OCI-LY1 (cell line): ENCODE results near the gene PIGB.
A peak's percentile ranks its signal among the peaks of the same experiment; 100 is the strongest.

Experiments
- H2AFZ ChIP-seq: fragments of 200-600 bp; sonication (generic), shearing (Covaris generic); 2 replicates; pipeline ENCODE4 v1.6.0; 2014; ENCODE audit warnings: antibody characterized with exemption, mild to moderate bottlenecking, low read length
- H3F3A ChIP-seq: fragments of 200-600 bp; sonication (generic), shearing (Covaris generic); 2 replicates; pipeline ENCODE4 v1.6.0; 2014; ENCODE audit warnings: mild to moderate bottlenecking, antibody characterized with exemption, low read length, moderate library complexity; ENCODE audit not compliant: insufficient read depth
- H3K27ac ChIP-seq: fragments of 200-600 bp; sonication (generic); 2 replicates; pipeline ENCODE4 v1.5.1; 2014; ENCODE audit warnings: low read length, mixed run types, mild to moderate bottlenecking, low read depth; ENCODE audit not compliant: poor library complexity, severe bottlenecking
- H3K27me3 ChIP-seq: fragments of 200-600 bp; sonication (generic); 2 replicates; pipeline ENCODE4 v1.6.0; 2014; ENCODE audit warnings: antibody characterized with exemption, mild to moderate bottlenecking, low read length, moderate library complexity; ENCODE audit not compliant: insufficient read depth
- H3K36me3 ChIP-seq: fragments of 200-600 bp; sonication (generic); 2 replicates; pipeline ENCODE4 v1.6.1; 2014; ENCODE audit warnings: mild to moderate bottlenecking, antibody characterized with exemption, low read length, moderate library complexity, mixed read lengths; ENCODE audit not compliant: insufficient read depth
- H3K4me1 ChIP-seq: fragments of 200-600 bp; sonication (generic); 2 replicates; pipeline ENCODE4 v1.5.1; 2014; ENCODE audit warnings: mild to moderate bottlenecking, low read length, moderate library complexity; ENCODE audit not compliant: insufficient read depth, severe bottlenecking
- H3K4me2 ChIP-seq: fragments of 200-600 bp; sonication (generic), shearing (Covaris generic); 2 replicates; pipeline ENCODE4 v1.6.1; 2014; ENCODE audit warnings: low read length
- H3K4me3 ChIP-seq: fragments of 200-600 bp; sonication (generic); 2 replicates; pipeline ENCODE4 v1.5.1; 2014; ENCODE audit warnings: low read length, low read depth, mild to moderate bottlenecking, mixed read lengths; ENCODE audit not compliant: poor library complexity, severe bottlenecking
- H3K79me2 ChIP-seq: fragments of 200-600 bp; shearing (Covaris generic); 2 replicates; pipeline ENCODE4 v1.6.1; 2016; ENCODE audit warnings: mixed run types, low read length, mixed read lengths; ENCODE audit not compliant: insufficient read depth
- H3K9ac ChIP-seq: fragments of 200-600 bp; sonication (generic), shearing (Covaris generic); 2 replicates; pipeline ENCODE4 v1.6.1; 2014; ENCODE audit warnings: mild to moderate bottlenecking, low read length, mixed read lengths
- H3K9me2 ChIP-seq: fragments of 200-600 bp; sonication (generic), shearing (Covaris generic); 2 replicates; pipeline ENCODE4 v1.6.1; 2014; ENCODE audit warnings: low read depth, mild to moderate bottlenecking, low read length, mixed read lengths
- H3K9me3 ChIP-seq: fragments of 200-600 bp; shearing (Covaris generic); 2 replicates; pipeline ENCODE4 v1.6.1; 2014; ENCODE audit warnings: low read length, mixed read lengths
- H4K20me1 ChIP-seq: fragments of 200-600 bp; sonication (generic), shearing (Covaris generic); 2 replicates; pipeline ENCODE4 v1.6.0; 2016; ENCODE audit warnings: mild to moderate bottlenecking, low read length; ENCODE audit not compliant: insufficient read depth
- CTCF ChIP-seq: fragments of 200-600 bp; sonication (generic), shearing (Covaris generic); IDR thresholded peaks from 2 replicates; pipeline ENCODE4 v1.5.1; 2017; ENCODE audit warnings: mild to moderate bottlenecking, antibody characterized with exemption, low read length, moderate library complexity, mixed read lengths
- EZH2 ChIP-seq: fragments of 200-600 bp; sonication (generic), shearing (Covaris generic); IDR thresholded peaks from 2 replicates; pipeline ENCODE4 v1.8.0; 2017; ENCODE audit warnings: borderline replicate concordance, mixed run types, mild to moderate bottlenecking, antibody characterized with exemption, low read length, moderate library complexity, mixed read lengths

Gene PIGB

DNA sequence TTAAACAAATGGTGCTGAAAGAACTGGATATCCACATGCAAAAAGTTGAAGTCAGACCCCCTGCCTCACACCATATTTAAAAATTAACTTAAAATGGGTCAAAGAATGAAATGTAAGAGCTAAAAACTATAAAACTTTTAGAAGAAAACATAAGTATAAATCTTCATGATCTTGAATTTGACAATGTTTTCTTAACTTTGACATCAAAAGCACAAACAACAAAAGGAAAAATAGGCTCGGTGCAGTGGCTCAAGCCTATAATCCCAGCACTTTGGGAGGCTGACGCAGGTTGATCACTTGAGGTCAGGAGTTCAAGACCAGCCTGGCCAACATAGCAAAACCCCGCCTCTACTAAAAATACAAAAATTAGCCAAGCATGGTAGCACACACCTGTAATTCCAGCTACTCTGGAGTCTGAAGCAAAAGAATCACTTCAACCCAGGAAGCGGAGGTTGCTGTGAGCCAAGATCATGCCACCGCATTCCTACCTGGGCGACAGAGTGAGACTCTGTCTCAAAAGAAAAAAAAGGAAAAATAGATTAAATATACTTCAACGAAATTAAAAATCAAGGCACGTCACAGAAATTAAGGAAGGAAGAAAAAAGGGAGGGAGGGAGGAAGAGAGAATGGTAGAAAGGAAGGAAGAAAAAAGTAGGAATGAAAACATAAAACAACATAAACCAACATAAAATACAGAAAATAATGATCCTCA lies 30.9 kb upstream of the PIGB start:
- peaks cover 22% of the 10 kb centered on the region for H3K4me1 ChIP-seq
- H3K9ac ChIP-seq, result no peak overlapping the region
- peak overlapping the region; percentile 66 for H3K27ac ChIP-seq
- H3K9me2 ChIP-seq, result no peaks in the 10 kb centered on the region
- H3K9me3 ChIP-seq, result no peaks in the 10 kb centered on the region
- 0 out of 2 replicates have a peak, but pooled peaks cover 4% of the 10 kb centered on the region for H3K79me2 ChIP-seq
- H3K36me3 ChIP-seq, result no peaks in the 10 kb centered on the region
- peak overlapping the region; percentile 82 for H3K4me3 ChIP-seq
- no peaks in the 10 kb centered on the region for H3K27me3 ChIP-seq
- TF ChIP-seq EZH2 (no peak), CTCF (no peak)
- H3F3A ChIP-seq, result no peaks in the 10 kb centered on the region
- H3K4me2 ChIP-seq, result peak overlapping the region; percentile 78
- H2AFZ ChIP-seq, result no peak overlapping the region
- no peaks in the 10 kb centered on the region for H4K20me1 ChIP-seq

- Histone ChIP-seq H3K9ac (peak overlapping the region; percentile 77), H2AFZ (peak overlapping the region; percentile 82; the same call in 1 of the 2 replicates), H4K20me1 (no peaks in the 10 kb centered on the region), H3K27ac (peak overlapping the region; percentile 66), H3K36me3 (no peaks in the 10 kb centered on the region), H3K9me3 (no peaks in the 10 kb centered on the region), H3F3A (no peaks in the 10 kb centered on the region), H3K4me1 (peaks cover 22% of the 10 kb centered on the region), H3K4me2 (peak overlapping the region; percentile 78), H3K4me3 (peak overlapping the region; percentile 82), H3K79me2 (0 out of 2 replicates have a peak, but pooled peaks cover 1% of the 10 kb centered on the region), H3K27me3 (no peaks in the 10 kb centered on the region), H3K9me2 (no peaks in the 10 kb centered on the region)
- no peak for TF ChIP-seq EZH2
- TF ChIP-seq CTCF, result no peak
These were observed 29.8 kb upstream of the PIGB start for GRCh38 chr15:55289011-55289745.

DNA sequence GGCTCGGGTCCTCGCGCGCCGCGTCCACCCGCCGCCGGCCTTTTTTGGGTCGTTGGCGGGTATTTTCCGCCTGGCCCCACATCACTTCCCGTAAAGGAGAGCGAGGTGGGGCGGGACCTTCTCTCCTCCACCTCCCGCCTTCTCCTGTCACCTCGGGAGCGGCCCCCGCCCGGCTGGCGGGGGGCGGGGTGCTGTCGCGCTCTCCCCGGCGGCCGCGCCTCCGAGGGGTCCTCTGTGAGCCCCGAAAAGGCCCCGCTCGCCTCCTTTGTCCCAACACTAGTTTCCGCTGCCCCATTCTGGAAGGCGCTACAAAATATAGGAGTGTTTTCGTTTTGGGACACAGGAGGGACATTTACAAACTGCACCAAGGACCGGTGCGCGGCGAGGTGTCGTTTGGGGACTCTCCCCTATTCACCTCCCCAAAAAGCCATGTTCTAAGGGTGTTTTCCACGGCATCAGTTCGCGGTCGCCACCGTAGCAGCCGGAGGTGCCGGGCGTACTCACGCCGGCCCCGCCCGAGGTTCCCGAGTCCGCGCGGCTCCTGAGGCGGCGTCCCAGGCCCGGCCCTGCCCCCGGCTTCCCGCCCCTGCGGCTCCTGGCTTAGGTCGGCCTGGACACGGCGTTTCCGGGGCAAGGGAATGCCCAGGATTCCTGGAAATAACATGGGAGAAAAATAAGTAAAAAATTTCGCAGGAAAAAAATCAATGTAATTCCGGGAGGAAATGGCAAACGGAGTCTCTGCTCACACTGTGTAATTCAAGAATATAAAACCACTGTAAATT lies 29.1 kb upstream of the PIGB start, which contains the start of gene RAB27A:
Gene RAB27A (minus strand): TSS at position 68 of the 782 bp plus-strand sequence. CDS start 54,879 bp downstream, outside the sequence.
- peak within 1 kb of the TSS; percentile 66 for H3K27ac ChIP-seq
- H3K27me3 ChIP-seq, result no peaks in the 10 kb centered on the region
- no peaks in the 10 kb centered on the region for H3K79me2 ChIP-seq
- H2AFZ ChIP-seq, result peak within 1 kb of the TSS; percentile 82; the same call in 1 of the 2 replicates
- no peaks in the 10 kb centered on the region for H3K9me3 ChIP-seq
- peak within 1 kb of the TSS; percentile 82 for H3K4me3 ChIP-seq
- H4K20me1 ChIP-seq, result no peaks in the 10 kb centered on the region
- H3K9me2 ChIP-seq, result no peaks in the 10 kb centered on the region
- peaks cover 20% of the 10 kb centered on the region for H3K4me1 ChIP-seq
- peak within 1 kb of the TSS; percentile 77 for H3K9ac ChIP-seq
- peak within 1 kb of the TSS; percentile 78 for H3K4me2 ChIP-seq
- TF ChIP-seq EZH2 (no peak), CTCF (no peak)
- H3K36me3 ChIP-seq, result no peaks in the 10 kb centered on the region
- H3F3A ChIP-seq, result no peaks in the 10 kb centered on the region
